Uterus (tissue), 4 donors: Measurements from ENCODE around the gene OR10A7. TPM values are rescaled to one million over a fixed set of nuclear protein-coding genes. Genes with fewer than 3 reads are reported as not detected.

ENCODE experiments used
- DNase-seq, 2 donors: peaks; one replicate each; pipeline ENCODE4 v3.0.0-alpha.2; 2019 to 2020
- H3K27ac ChIP-seq, 2 donors: fragments of 200-600 bp; sonication (generic); 1 replicate in 1 of 2; 2 replicates in 1 of 2; pipeline ENCODE4 v1.5.1; 2016 to 2018
- H3K27me3 ChIP-seq, 2 donors: fragments of 200-600 bp; sonication (generic); one replicate each; pipeline ENCODE4 v1.5.1; 2018 to 2019; ENCODE audit warnings: control low read depth in 1 of 2
- H3K36me3 ChIP-seq, 2 donors: fragments of 200-600 bp; sonication (generic); one replicate each; pipeline ENCODE4 v1.5.1; 2019; ENCODE audit warnings: control low read depth in 1 of 2
- H3K4me1 ChIP-seq, 2 donors: fragments of 200-600 bp; sonication (generic); one replicate each; pipeline ENCODE4 v1.5.1; 2018 to 2019; ENCODE audit warnings: control low read depth in 1 of 2
- H3K4me3 ChIP-seq, 2 donors: fragments of 200-600 bp; sonication (generic); 1 replicate in 1 of 2; 2 replicates in 1 of 2; pipeline ENCODE4 v1.5.1; 2018 to 2019; ENCODE audit warnings: mild to moderate bottlenecking in 1 of 2
- H3K9me3 ChIP-seq, 2 donors: fragments of 200-600 bp; sonication (generic); one replicate each; pipeline ENCODE4 v1.5.1; 2019; ENCODE audit warnings: control low read depth in 1 of 2
- CTCF ChIP-seq, 4 experiments: fragments of 200-600 bp in 2 of 4; fragments of 450-650 bp in 2 of 4; sonication (generic) in 2 of 4; IDR thresholded peaks; one replicate each; pipeline ENCODE4 v1.5.1; 2016 to 2019; ENCODE audit warnings: antibody characterized with exemption in 4 of 4, mild to moderate bottlenecking in 2 of 4, moderate library complexity in 1 of 4
- POLR2A ChIP-seq, 2 donors: fragments of 450-650 bp; IDR thresholded peaks; one replicate each; pipeline ENCODE4 v1.6.1; 2016; ENCODE audit warnings: antibody characterized with exemption in 2 of 2, mild to moderate bottlenecking in 1 of 2, moderate library complexity in 1 of 2
- intact Hi-C: fragments of 100-400 bp; cut with DNase I; formaldehyde crosslinking; loops from one replicate; pipeline ENCODE4 v1.15.1; 2023; ENCODE audit warnings: low total_unique reads
- total RNA-seq, 4 donors: library from RNA; depleted of rRNA in 3 of 4; stranded (reverse); fragments of >200 nt in 3 of 4; gene quantifications; one replicate each; pipeline versions ENCODE4 v1.1.0 to v1.2.4, GENCODE V29; 2014 to 2023
- donor health status: DM: yes; HTN: yes; CAD: no.

OR10A7 gene
- total RNA-seq, 4 donors from 2014 or later = not detected

DNA sequence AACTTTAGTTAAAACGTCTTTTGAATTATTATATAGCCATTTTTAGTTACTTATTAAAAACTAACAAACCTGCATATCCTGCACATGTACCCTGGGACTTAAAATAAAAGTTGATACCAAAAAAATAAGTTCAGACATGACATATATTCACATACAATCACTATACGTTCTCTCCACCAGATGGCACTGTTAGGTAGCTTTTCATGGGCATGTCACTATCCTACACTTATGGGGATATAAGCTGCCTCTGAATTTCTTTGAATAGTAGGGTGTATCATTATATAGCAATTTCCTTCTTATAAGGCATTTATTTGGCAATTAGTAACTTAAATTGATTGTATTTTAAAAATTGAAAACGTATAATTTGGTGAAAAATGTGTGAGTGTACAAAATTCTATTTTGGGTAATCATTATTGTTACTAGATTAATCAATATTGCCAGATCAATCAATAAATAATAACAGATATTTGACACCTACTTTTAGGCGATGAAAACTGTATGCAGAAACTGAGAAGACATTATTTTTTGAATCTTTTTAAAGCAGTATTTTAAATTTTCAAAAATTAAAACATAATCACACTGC is 31.8 kb upstream of the OR10A7 start:
- intact Hi-C loops = no loop called here
- Histone ChIP-seq H3K9me3 (no peaks in the 10 kb centered on the region), H3K36me3 (no peaks in the 10 kb centered on the region), H3K4me1 (no peaks in the 10 kb centered on the region), H3K27ac (no peak overlapping the region), H3K27me3 (no peaks in the 10 kb centered on the region), H3K4me3 (no peak overlapping the region)
- no peak for TF ChIP-seq POLR2A (IDR thresholded peaks at IDR 0.05)
- peak; percentile 42 to 58 (median 52) for TF ChIP-seq CTCF (IDR thresholded peaks at IDR 0.05)
- no peak for DNase-seq

- DNase-seq = no peak
- TF ChIP-seq POLR2A (IDR thresholded peaks at IDR 0.05) (no peak), CTCF (IDR thresholded peaks at IDR 0.05) (no peak)
- intact Hi-C loops = loop anchor here (10.0 kb wide), 1 partner anchor 420 kb away; no protein-coding TSS in a partner anchor
These were observed 26.4 kb upstream of the OR10A7 start for GRCh38 chr12:55194382-55194781.

DNA sequence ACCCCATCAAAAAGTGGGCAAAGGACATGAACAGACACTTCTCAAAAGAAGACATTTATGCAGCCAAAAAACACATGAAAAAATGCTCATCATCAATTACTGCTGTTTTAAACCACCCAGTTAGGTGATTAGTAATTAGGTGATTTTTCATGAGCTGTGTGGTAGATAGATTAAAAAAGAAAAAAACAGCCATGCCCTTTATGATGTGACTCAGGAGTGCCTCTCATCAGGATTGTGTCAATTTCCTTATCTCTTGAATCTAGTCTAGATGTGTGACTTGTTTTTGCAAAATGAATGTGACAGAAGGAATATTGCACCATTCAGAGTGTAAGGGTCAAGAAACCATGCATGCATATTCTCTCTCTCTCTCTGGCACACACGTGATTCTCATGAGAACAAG is 5.7 kb downstream of the OR10A7 start:
- no peak for TF ChIP-seq POLR2A (IDR thresholded peaks at IDR 0.05)
- TF ChIP-seq CTCF (IDR thresholded peaks at IDR 0.05) = no peak
- Histone ChIP-seq H3K9me3 (no peaks in the 10 kb centered on the region), H3K36me3 (no peaks in the 10 kb centered on the region), H3K4me1 (no peaks in the 10 kb centered on the region), H3K27me3 (no peaks in the 10 kb centered on the region), H3K27ac (no peak overlapping the region), H3K4me3 (no peak overlapping the region)
- intact Hi-C loops = no loop called here
- DNase-seq = no peak

More at GRCh38 chr12:55194382-55194781, 26.4 kb upstream of the OR10A7 start:
- no peaks in the 10 kb centered on the region for H3K9me3 ChIP-seq
- H3K27me3 ChIP-seq = no peaks in the 10 kb centered on the region
- H3K36me3 ChIP-seq = no peaks in the 10 kb centered on the region
- no peak overlapping the region for H3K27ac ChIP-seq
- H3K4me3 ChIP-seq = no peak overlapping the region
- no peaks in the 10 kb centered on the region for H3K4me1 ChIP-seq

DNA sequence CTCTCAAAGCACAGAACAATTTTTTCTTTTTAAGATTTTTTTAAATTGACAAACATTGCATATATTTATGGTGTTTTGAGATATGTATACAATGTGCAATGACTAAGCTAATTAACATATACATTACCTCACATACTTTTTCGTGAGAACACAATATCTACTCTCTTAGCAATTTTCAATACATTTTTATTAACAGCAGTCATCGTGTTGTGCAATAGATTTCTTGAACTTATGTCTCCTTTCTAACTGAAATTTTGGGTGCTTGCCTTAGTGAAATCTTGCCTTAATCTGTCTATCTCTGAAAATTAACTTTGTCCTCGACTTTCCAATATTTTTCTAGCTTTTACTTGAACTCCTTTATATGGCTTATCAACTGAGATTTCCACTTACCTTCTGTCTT is 6.8 kb downstream of the OR10A7 start:
- no peak overlapping the region for H3K4me3 ChIP-seq
- H3K4me1 ChIP-seq = no peaks in the 10 kb centered on the region
- no peaks in the 10 kb centered on the region for H3K36me3 ChIP-seq
- no peak for TF ChIP-seq CTCF (IDR thresholded peaks at IDR 0.05)
- no peak for TF ChIP-seq POLR2A (IDR thresholded peaks at IDR 0.05)
- DNase-seq = no peak
- H3K27me3 ChIP-seq = no peaks in the 10 kb centered on the region
- intact Hi-C loops = no loop called here
- no peaks in the 10 kb centered on the region for H3K9me3 ChIP-seq
- H3K27ac ChIP-seq = no peak overlapping the region

- H3K9me3 ChIP-seq = no peaks in the 10 kb centered on the region
- TF ChIP-seq POLR2A (IDR thresholded peaks at IDR 0.05) = no peak
- no peak for TF ChIP-seq CTCF (IDR thresholded peaks at IDR 0.05)
- no peak for DNase-seq
These were observed 23.5 kb downstream of the OR10A7 start, which contains the start of gene OR6C74 for GRCh38 chr12:55244309-55244708. TSS of gene OR6C74 (plus strand) at chr12:55244609. CDS start at chr12:55247288, 2,679 bp downstream.

More at GRCh38 chr12:55244309-55244708, 23.5 kb downstream of the OR10A7 start, which contains the start of gene OR6C74:
- H3K4me3 ChIP-seq = no peak within 1 kb of the TSS
- no peaks in the 10 kb centered on the region for H3K4me1 ChIP-seq
- H3K27ac ChIP-seq = no peak within 1 kb of the TSS
- H3K36me3 ChIP-seq = no peaks in the 10 kb centered on the region
- no peaks in the 10 kb centered on the region for H3K27me3 ChIP-seq
- intact Hi-C loops = no loop called here
